HG03139 (cell line): ENCODE measurements around the gene RHBDL2.
"Not testable (repeated sequence)": the region's sequence is repeated elsewhere in the genome, so short reads cannot be mapped to it uniquely, and the experiment has no call there.

Experiments
- ATAC-seq: cut with Tn5 transposase; IDR thresholded peaks from one replicate; pipeline ENCODE4 v1.9.1; 2021; ENCODE audit not compliant: unreplicated experiment

RHBDL2 gene

DNA sequence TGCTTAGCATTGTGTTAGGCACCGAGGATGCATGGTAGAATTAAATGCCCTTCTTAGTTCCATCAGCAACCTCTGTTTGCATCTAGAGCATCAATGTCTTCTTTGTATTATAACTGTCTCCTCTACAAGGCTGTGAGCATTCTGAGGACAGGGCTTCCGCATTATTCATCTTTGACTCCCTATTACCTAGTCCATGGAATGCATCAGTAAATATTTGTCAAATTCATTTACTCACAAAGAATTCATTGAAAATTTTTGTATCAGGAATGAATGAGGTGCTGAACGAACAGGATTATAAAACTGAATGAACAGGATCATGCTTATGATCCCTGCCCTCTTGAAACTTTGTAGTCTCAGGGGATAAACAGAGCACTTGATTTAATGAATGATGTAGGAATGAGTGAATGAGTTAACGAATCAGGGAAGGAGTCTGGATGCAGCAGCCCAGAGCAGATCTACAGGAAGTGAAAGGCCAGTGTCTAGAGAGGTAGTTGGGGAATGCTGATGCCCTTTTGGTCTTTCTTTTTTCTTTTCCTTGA, 2.8 kb downstream of the RHBDL2 start:
- ATAC-seq = no peak

- ATAC-seq = no peak
Observed at GRCh38 chr1:38932571-38932970, 9.1 kb downstream of the RHBDL2 start.

GRCh38 chr1:38929476-38929875, 12.2 kb downstream of the RHBDL2 start:
- no peak for ATAC-seq

GRCh38 chr1:38929054-38929453, 12.6 kb downstream of the RHBDL2 start:
- no peak for ATAC-seq

DNA sequence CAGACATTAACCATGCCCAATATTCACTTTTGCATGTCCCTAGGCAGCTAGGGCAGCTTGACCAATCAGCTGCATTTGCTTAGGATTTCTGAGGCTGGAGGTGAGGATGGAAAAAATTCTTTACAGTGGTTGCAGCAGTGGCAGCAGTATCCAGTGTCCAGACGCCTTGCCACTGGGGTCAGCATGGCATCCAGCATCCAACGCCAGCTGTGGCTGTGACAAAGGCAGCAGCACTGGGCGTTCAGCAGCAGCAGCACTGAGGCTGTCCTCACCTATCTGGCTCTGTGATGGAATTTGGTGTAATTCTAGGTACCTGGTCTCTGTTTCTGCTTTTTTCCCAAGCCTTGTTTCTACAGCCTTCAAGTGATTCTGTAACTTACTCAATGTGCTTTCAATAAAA, 15.5 kb downstream of the RHBDL2 start:
- ATAC-seq = no peak

DNA sequence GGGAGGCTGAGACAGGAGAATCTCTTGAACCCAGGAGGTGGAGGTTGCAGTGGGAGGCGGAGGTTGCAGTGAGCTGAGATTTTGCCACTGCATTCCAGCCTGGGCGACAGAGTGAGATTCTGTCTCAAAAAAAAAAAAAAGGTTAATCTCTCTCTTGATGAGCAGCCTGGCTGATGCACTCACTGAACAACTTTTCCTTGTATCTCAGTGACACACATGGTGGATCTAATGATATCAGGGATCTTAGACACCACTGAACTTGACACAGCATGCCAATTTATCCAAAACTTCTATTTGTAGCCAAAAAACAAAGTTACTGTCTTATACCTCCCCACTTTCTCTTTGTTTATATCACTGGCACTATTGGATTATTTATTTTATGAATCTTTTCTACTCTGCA, 16.2 kb downstream of the RHBDL2 start:
- no peak for ATAC-seq

DNA sequence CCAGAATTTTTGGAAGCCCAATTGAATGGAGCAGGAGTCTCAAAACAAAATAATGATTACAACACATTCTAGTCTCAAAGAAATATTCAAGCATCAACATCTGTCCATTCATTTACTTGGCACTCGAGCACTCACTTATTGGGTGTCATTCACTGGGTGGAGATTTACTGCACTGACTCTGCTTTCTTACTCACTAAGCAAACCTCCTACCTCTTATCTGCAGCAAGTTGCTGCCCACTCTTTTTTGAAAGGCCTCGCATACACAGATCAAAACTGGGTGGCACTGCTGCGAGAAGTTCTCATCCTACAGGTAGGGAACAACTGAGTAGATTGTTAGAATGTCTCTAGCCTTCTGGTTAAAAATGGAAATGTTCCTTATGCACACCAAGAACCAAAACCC, 18.0 kb downstream of the RHBDL2 start:
- no peak for ATAC-seq

GRCh38 chr1:38919130-38919529, 22.5 kb downstream of the RHBDL2 start:
- ATAC-seq = no peak

GRCh38 chr1:38918568-38918967, 23.1 kb downstream of the RHBDL2 start:
- ATAC-seq = no peak

DNA sequence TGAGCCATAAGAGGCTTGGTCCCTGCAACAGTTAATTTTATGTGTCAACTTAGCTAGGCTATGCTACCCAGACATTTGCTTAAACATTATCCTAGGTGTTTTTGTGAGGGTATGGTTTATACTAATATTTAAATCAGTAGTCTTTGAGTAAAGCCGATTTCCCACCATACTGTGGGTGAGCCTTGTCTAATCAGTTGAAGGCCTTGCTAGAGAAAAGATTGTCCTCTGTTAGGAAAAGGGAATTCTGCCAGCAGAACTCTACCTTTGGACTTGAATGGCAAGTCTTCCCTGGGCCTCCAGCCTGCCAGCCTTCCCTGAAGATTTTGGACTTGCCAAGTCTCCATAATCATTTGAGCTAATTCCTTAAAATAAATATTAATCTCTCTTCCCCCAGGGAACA, 23.9 kb downstream of the RHBDL2 start:
- ATAC-seq = no peak

GRCh38 chr1:38917337-38917736, 24.3 kb downstream of the RHBDL2 start:
- no peak for ATAC-seq

GRCh38 chr1:38915352-38915948, 26.2 kb downstream of the RHBDL2 start:
- ATAC-seq = no peak

GRCh38 chr1:38914908-38915307, 26.7 kb downstream of the RHBDL2 start:
- ATAC-seq = not testable (repeated sequence)

- no peak for ATAC-seq
Observed at GRCh38 chr1:38908821-38909220, 32.8 kb downstream of the RHBDL2 start.

DNA sequence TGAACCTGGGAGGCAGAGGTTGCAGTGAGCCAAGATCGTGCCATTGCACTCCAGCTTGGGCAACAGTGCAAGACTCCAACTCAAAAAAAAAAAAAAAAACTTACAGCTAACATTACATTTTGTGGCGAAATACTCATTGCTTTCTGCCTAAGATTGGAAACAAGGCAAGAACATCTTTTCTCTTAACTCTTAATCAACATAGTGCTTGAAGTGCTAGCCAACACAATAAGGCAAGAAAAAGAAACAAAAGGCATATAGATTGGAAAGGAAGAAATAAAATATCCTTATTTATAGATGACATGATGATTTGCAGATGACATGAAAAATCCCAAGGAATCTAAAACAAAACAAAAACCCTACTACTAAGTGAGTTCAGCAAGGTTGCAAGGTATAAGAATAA, 35.6 kb downstream of the RHBDL2 start:
- no peak for ATAC-seq

- no peak for ATAC-seq
Observed at GRCh38 chr1:38899560-38899959, 42.1 kb downstream of the RHBDL2 start.

- no peak for ATAC-seq
Observed at GRCh38 chr1:38898653-38899230, 42.9 kb downstream of the RHBDL2 start.

GRCh38 chr1:38896169-38896568, 45.5 kb downstream of the RHBDL2 start:
- ATAC-seq = no peak

DNA sequence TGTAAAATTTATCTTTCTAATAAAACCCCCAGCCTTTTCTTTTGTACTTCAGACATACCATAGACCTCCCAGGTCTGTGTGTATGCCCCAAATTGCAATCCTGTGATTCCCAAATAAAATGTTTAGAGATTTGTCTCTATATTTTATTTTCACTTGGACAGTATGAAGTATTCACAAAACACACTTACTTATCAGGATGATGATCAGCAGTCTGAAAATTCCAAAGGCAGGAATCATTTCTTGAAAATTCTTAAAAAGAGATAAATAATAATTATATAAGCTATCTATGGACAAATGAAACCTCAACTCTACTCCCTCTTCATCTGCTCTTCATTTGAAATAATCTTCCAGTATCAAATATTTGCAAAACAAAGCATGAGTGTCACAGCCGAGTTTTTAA, 48.7 kb downstream of the RHBDL2 start:
- ATAC-seq = no peak

GRCh38 chr1:38891753-38892152, 49.9 kb downstream of the RHBDL2 start:
- no peak for ATAC-seq

GRCh38 chr1:38889589-38889988, 52.0 kb downstream of the RHBDL2 start:
- ATAC-seq = no peak

GRCh38 chr1:38888423-38889333, 53.0 kb downstream of the RHBDL2 start:
- no peak for ATAC-seq
